Measurements from ENCODE around the gene AOX1. TPM values are rescaled to one million over a fixed set of nuclear protein-coding genes. Genes with fewer than 3 reads are reported as not detected.

Gene AOX1
- total and polyA plus RNA-seq, 9 of the 15 experiments (the other 6 are each of a cell fraction or from before 2014, with no cell fraction given) = 0.10 to 0.55 (median 0.20) TPM; not detected in 6

GRCh38 chr2:200618054-200618419 lies 32.2 kb downstream of the AOX1 start (continued):
- TF ChIP-seq PTTG1 (tag; IDR thresholded peaks at IDR 0.05; ENCODE audit: low read depth) = no peak

GRCh38 chr2:200618590-200619021 lies 32.8 kb downstream of the AOX1 start:
- H3K27me3 ChIP-seq (ENCODE audit: control insufficient read depth in 2 of 2, insufficient read depth in 2 of 2, low read length in 2 of 2) = peaks cover 0 to 4% of the 10 kb centered on the region in 2 experiments; a peak in 1 of 5 replicates
- no peak overlapping the region for H3K4me3 ChIP-seq
- BruUV-seq (replicated peaks) = no TSS peak
- in situ Hi-C loops (cut with MboI) = no loop called here
- H3K9me1 ChIP-seq (ENCODE audit: control insufficient read depth, insufficient read depth, low read length) = no peaks in the 10 kb centered on the region
- FAIRE-seq = no peak
- ATAC-seq = peak; percentile 84
- no peaks in the 10 kb centered on the region for H3K36me3 ChIP-seq (ENCODE audit: control insufficient read depth, insufficient read depth, low read length)
- H3K79me2 ChIP-seq (ENCODE audit: control insufficient read depth, insufficient read depth, low read length) = no peaks in the 10 kb centered on the region
- intact Hi-C loops (cut with micrococcal nuclease) = loop anchor here (1.0 to 10.0 kb wide), 2 partner anchors 85 to 134 kb away; no protein-coding TSS in a partner anchor
- POLR2A ChIA-PET = interaction anchor here (1.0 kb wide), 1 partner anchor 12 kb away, joined by 3 read pairs; no protein-coding TSS in a partner anchor
- H3K9me3 ChIP-seq (replicated peaks; ENCODE audit: control insufficient read depth, insufficient read depth, low read depth, low read length) = no peaks in the 10 kb centered on the region
- no peak overlapping the region for H3K4me2 ChIP-seq (ENCODE audit: insufficient read depth, low read length)
- CTCF ChIA-PET (ENCODE audit: low intra/inter-chr PET ratio) = interaction anchor here (0.9 to 1.0 kb wide), 2 partner anchors 84 to 85 kb away, joined by 3 read pairs; no protein-coding TSS in a partner anchor
- H2AFZ ChIP-seq (ENCODE audit: low read depth, low read length) = no peak overlapping the region
- peaks cover 0 to 5% of the 10 kb centered on the region in 2 experiments; a peak in 2 of 5 replicates for H3K4me1 ChIP-seq (replicated peaks in 1 of 2; ENCODE audit: control insufficient read depth in 2 of 2, insufficient read depth in 2 of 2, low read length in 2 of 2)
- DNase-seq (ENCODE audit: extremely low read depth in 1 of 4, low spot score in 3 of 4) = peak in 2 of 4 experiments; percentile 23 to 30
- H4K20me1 ChIP-seq (replicated peaks; ENCODE audit: control insufficient read depth, insufficient read depth, low read length) = no peaks in the 10 kb centered on the region
- 13% methylated on average over 2 of the region's 3 CpGs for WGBS (ENCODE audit: insufficient coverage, low coverage, missing lambda C conversion rate)
- H3K9ac ChIP-seq (ENCODE audit: insufficient read depth in 1 of 2, low read depth in 2 of 2, low read length in 2 of 2) = no peak overlapping the region
- H3K27ac ChIP-seq (ENCODE audit: extremely low read depth, low read depth, low read length) = no peak overlapping the region
- TF ChIP-seq DEAF1 (CRISPR knock-in tag; IDR thresholded peaks at IDR 0.05) (0 out of 2 replicates have a peak, but pooled peaks have one; percentile 40), ZBTB1 (CRISPR knock-in tag; IDR thresholded peaks at IDR 0.05; ENCODE audit: borderline replicate concordance, low read depth) (no peak), RAD21 (CRISPR knock-in tag; conservative IDR thresholded peaks at IDR 0.05 in 1 of 2, IDR thresholded peaks at IDR 0.05 in 1 of 2) (peak; percentile 50 to 70; a peak in 3 of 4 replicates)
- TF ChIP-seq, protein P1, sequence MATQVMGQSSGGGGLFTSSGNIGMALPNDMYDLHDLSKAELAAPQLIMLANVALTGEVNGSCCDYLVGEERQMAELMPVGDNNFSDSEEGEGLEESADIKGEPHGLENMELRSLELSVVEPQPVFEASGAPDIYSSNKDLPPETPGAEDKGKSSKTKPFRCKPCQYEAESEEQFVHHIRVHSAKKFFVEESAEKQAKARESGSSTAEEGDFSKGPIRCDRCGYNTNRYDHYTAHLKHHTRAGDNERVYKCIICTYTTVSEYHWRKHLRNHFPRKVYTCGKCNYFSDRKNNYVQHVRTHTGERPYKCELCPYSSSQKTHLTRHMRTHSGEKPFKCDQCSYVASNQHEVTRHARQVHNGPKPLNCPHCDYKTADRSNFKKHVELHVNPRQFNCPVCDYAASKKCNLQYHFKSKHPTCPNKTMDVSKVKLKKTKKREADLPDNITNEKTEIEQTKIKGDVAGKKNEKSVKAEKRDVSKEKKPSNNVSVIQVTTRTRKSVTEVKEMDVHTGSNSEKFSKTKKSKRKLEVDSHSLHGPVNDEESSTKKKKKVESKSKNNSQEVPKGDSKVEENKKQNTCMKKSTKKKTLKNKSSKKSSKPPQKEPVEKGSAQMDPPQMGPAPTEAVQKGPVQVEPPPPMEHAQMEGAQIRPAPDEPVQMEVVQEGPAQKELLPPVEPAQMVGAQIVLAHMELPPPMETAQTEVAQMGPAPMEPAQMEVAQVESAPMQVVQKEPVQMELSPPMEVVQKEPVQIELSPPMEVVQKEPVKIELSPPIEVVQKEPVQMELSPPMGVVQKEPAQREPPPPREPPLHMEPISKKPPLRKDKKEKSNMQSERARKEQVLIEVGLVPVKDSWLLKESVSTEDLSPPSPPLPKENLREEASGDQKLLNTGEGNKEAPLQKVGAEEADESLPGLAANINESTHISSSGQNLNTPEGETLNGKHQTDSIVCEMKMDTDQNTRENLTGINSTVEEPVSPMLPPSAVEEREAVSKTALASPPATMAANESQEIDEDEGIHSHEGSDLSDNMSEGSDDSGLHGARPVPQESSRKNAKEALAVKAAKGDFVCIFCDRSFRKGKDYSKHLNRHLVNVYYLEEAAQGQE (IDR thresholded peaks at IDR 0.05; ENCODE audit: borderline replicate concordance) = peak; percentile 11; the same call in 1 of the 2 replicates
- TF ChIP-seq, protein P1 (CRISPR knock-in tag; IDR thresholded peaks at IDR 0.05; ENCODE audit: low read depth) = no peak
- TF ChIP-seq, protein P2, sequence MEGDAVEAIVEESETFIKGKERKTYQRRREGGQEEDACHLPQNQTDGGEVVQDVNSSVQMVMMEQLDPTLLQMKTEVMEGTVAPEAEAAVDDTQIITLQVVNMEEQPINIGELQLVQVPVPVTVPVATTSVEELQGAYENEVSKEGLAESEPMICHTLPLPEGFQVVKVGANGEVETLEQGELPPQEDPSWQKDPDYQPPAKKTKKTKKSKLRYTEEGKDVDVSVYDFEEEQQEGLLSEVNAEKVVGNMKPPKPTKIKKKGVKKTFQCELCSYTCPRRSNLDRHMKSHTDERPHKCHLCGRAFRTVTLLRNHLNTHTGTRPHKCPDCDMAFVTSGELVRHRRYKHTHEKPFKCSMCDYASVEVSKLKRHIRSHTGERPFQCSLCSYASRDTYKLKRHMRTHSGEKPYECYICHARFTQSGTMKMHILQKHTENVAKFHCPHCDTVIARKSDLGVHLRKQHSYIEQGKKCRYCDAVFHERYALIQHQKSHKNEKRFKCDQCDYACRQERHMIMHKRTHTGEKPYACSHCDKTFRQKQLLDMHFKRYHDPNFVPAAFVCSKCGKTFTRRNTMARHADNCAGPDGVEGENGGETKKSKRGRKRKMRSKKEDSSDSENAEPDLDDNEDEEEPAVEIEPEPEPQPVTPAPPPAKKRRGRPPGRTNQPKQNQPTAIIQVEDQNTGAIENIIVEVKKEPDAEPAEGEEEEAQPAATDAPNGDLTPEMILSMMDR (IDR thresholded peaks at IDR 0.05 in 2 of 3, conservative IDR thresholded peaks at IDR 0.05 in 1 of 3; ENCODE audit: insufficient read depth in 2 of 3, low read depth in 1 of 3, low read length in 3 of 3) = peak; percentile 25 to 45 (median 30); a peak in 3 of 6 replicates

All from K562 (cell line).